DMS53 (cell line): ENCODE data around the gene ELMO1.

Experiments
- DNase-seq: peaks from one replicate; lab custom pipeline; 2025; lab: John Stamatoyannopoulos, UW

ELMO1 gene

DNA sequence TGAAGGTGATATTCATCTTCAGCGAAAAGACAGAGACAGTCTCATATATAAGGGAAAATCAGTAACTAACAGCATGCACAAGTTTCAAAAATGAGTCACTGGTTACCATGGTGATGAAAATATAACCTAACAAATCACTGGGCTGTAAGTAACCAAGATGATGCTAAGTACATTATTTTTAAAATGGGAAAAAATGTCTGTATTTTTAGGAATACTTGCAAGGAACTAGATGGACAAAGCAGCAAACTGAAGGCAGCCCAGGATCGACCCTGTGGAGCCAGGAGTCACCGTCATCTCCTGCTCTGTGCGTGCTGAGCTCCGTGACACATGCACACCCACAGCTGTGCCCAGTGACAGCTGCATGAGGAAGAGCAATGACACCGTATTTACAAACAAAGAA, 137.3 kb downstream of the ELMO1 start:
- peak; percentile 33 for DNase-seq

DNA sequence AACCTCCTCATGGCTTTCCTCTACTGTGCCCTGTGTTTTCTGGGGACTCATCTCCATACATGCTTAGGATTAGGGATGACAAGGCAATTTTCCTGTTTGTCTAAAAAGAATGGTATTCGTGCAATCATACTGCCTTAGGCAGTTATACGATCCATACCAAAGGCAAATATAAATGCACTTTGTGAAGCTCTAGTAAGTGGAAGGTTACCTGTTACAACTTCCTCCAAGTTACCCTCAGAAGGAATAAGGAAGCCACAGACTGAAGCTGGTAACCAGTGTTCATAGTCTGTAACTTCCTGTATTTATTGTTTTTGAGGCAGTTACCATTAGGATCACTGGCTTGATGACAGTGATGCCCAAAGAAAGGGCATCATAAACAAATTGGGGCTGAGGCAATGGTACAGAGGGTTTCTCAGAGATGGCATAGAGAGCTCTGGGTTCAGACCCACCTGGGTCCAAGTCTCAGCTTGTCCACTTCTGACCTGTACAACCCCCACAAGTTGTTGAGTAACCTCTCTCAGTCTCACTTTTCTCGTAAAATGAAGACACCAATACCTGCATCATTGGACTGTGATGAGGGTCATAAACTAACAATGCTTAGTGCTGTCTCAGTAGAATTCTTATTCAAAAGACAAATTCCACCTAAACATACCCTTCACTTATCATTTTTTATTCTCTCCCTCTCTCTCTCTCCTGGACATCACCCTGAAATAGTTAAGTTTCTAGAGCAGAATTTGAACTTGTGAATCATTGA, 138.2 kb downstream of the ELMO1 start:
- DNase-seq, result no peak

DNA sequence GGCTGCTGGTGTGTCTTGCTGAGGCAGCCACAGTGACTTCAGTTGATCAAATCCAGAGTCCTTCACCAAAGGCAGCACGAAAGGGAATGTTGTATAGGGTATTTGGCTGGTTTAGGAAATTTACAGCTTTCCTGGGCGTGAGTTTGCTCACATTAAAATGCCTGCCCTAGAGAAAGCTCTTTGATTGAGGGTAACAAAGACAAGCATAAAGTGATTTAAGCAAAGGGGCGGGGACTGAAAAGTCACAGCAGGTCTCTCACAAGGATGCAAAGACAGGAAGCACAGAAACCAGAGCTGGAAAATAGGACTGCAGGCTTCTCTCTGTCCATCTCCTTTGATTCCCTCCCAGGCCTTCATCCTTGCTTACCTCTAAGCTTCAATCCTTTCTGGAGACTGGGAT, 139.2 kb downstream of the ELMO1 start:
- no peak for DNase-seq

DNA sequence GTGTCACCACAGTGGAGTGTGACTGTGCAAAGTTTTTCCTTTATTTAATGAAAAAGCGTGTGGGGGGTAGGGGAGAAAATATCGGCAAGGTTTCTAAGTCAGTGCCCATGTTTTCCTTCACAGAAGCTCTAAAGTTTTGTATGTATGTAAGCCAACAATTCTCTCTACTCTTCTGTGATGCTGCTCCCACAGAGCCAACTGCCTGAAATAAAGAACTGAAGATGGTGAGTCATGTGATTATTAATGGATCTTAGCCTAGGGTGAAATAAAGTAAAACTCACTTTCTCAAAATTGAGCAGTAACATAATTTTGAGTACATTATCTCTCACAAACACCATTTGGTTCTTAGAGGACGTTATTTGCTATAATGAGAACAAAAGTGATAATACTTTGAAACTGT, 143.7 kb downstream of the ELMO1 start:
- no peak for DNase-seq

DNA sequence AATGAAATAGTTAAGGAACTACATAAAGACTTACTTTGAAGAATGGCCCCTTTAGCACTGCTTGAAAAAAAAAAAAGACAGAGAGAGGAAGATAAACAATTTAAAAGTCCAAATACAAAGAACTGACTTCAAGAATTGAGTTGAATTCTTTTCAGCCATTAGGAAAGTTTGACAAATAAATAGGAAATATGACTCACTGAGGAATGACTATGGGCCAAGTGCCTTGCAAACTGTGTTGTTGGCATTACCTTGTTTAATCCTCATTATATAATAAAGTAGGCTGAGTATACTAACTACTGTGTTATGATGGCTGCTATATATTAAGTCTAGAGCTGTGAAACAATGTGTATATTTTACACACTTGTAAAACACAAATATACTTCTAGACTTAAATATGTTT, 151.1 kb downstream of the ELMO1 start:
- no peak for DNase-seq

DNA sequence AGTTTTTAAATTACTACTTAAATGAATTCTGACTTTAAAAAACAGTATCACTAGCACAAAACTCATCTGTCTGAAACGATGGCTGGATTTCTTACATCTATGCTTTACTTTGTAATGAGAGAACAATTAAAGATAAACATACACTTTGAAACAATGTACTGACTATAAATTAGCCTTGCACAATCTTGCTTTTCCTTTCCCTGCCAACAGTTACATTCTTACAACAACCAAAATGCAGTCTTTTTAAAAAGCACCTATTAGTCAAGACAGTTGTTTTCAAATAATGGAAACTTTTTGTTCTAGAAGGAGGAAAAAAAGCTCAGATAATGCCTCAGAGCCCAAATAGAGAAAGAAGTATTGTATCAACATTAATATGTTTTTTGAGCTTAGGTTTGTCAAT, 153.3 kb downstream of the ELMO1 start:
- DNase-seq, result no peak

DNA sequence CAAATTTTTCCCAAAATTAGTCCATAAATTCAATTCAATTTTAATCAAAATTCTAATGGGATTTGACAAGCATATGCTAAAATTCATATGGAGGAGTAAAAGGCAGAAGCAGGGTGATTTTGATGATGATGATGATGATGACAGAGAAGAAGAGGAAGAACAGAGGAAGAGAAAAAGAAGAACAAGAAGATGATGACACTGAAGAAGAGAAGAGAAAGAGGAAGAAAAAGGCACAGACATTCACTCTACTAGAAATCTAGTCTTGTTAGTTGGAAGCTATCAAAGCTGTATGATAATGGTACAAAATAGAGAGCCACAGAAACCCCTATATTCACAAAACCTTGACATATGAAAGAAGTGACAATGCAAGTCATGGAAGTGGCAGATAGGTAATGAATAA, 157.9 kb downstream of the ELMO1 start:
- no peak for DNase-seq

DNA sequence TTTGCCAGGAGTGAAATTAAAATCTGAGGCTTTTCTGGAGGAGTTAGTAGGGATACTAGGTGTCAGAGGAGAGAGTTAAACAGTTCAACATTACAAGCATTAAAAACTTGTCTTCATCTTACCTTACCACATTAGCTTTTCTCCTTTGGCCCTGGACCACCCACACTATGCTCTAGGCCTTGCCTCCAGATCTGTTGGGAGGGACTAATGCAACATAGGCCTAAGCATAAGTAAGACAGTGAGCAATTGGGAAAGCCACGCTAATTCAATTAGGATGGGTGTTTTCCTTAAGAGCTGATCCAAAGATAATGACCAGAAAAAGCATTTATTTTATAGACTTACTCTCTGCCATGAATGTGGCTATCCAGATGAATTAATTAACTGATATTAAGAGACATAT, 158.9 kb downstream of the ELMO1 start:
- no peak for DNase-seq

DNA sequence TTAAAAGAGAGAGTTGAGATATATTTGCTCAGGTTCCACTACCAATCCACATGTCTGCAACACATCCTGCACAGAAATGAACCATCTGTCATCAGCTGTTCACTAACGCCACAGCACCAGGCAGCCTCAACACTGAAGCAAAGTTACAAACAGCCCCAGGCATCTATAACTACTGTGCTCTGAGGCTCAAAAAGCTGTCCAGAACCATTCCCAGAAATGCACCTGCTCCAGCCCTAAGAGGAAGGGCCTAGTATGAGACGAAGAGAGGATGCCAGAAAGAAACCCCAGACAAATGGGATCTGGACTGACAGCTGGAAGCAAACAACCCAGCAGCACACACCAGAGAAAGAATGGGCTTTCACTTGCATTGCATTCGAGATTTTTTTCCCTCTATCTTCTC, 159.3 kb downstream of the ELMO1 start:
- no peak for DNase-seq

DNA sequence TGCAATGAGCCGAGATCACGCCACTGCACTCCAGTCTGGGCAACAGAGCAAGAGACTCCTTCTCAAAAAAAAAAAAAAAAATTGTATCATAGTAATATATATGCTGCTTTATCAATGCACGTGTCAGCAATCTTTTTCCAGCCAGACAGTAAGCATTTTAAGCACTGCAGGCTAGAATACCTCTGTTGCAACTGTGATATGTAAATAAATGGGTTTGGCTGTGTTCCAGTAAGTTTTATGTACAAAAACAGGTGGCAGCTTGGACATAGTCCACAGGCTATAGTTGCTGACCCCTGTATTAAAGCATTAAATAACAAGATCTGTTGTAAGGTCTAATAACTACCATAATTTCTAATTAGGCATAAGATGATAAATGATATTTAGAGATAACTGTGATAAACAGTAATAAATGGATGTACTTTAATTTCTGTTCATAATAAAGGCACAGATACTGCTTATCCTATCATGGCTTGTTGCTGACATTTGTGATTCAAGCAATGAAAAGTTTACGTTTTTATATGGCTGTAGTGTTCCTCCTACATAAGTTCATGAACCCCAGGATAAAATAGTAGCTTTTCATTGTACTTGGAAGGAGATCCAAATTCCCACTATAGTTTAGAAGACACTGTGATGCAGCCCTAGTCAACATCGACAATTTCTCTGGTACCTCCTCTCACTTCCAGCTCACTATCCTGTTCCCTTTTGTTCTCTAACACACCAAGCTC, 161.4 kb downstream of the ELMO1 start:
- peak; percentile 82 for DNase-seq

DNA sequence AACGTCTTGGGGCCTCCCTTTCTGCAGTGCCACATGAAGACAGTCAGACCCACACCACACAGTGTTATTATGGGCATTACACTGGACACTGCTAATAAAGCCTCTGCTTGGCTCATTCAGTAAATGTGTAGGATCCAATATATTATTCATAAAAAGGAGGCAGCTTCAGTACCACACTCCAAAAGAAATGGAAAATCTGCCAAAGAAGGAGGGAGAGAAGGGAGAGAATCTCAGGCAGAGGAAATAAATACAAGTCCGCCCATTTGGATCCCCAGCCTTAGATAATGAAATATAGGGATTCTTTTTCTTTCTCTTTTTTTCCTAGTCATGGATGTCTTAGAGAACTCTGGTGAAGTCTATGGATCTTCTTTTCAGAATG, 162.2 kb downstream of the ELMO1 start:
- no peak for DNase-seq

DNA sequence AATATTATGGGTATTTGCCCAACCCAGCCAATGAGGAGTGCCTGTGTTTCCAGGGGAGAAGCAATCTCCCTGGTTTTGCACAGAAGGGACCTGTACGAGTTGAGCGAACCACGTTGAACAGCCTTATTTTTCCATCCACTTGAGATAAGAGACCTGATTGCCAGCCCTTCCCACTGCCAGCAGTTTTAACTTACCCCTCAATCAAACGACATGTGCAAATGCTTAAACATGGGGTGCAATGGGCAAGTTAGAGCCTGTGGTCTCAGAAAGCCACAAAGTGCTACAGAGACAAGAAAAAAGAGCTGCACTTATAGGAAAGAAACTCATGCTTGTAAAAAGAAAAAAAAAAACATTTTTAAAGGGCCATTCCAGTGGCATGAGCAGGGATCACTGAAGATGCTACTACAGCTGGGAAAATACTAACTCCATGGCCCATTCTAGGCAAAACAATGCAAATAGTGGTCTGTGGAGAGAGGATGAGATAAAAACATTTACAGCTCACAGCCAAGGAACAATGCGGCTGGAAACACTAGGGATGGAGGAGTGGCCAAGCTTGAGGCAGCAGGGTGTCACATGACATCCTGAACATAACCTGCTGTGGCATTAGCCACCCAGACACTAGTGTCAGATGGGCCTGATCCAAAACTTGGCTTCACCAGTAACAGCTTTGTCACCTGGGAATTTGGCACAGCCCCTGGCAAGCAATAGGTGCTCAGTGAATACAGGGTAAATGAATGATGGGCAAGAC, 162.8 kb downstream of the ELMO1 start:
- peak; percentile 10 for DNase-seq

DNA sequence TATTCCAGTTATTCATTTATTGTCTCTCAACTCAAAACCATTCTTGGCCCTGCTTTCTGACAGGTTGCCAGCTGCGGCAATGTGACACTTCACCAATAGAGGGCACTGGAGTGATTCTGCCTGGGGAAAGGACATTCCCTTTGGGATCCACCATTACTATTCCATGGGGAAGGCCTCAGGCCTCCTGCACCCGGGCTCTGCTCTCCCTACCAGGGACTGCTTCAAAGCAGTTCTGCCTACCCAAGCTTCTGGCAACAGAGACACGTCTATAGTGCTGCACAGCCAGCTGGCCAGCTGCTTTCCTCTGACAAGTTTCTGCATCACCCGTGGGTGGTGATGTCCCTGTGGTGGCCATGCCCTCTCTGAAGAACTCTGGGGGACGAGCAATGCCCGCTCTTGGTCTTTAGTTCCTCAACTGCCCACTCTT, 163.8 kb downstream of the ELMO1 start:
- DNase-seq, result peak; percentile 76

DNA sequence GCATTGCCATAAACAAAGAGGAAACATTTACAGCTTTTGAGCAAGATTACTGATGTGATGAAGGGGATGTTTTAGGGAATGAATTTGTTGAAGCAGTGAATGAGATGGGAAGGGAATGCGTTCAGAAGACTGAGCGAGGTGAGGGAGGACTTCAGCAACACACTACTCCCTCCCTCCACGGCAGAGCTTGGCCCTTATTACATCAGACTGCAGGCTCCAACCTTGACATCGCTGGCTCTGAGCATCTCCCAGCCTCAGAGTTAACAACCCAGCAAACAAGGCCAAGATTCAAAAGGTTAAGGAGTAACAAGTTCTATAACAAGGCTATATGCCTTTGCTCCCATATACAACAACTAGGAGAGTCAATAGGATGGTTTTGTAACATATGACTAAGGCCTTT, 164.4 kb downstream of the ELMO1 start:
- DNase-seq, result no peak

DNA sequence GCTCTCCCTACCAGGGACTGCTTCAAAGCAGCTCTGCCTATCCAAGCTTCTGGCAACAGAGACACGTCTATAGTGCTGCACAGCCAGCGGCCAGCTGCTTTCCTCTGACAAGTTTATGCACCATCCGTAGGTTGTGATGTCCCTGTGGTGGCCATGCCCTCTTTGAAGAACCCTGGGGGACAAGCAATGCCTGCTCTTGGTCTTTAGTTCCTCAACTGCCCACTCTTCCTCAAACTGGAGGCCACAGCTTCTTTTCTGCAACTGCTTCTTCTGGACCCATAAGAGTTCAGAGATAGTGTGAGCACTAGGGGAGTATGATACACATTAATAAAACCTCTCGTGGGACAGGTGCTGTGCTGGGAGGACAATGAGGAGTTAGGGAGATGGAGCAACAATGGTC, 164.9 kb downstream of the ELMO1 start:
- no peak for DNase-seq

DNA sequence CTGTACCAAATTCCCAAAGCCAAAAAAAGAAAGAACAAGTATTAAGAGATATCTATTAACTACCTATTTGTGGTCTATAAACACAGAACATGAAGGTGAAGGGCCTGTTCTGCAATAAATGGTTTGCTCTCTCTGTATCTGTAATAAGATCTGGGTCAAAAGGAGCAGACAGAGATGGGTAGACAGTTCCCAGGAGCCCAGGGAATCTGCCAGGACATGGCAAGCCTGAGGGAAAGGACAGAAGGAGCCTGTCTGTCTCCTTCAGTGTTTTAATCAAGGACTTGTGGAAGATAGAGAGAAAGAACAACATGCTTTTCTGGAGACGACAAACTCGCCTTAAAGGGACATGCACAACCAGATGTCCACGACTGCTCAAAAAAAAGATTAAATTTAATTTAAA, 165.7 kb downstream of the ELMO1 start:
- no peak for DNase-seq

DNA sequence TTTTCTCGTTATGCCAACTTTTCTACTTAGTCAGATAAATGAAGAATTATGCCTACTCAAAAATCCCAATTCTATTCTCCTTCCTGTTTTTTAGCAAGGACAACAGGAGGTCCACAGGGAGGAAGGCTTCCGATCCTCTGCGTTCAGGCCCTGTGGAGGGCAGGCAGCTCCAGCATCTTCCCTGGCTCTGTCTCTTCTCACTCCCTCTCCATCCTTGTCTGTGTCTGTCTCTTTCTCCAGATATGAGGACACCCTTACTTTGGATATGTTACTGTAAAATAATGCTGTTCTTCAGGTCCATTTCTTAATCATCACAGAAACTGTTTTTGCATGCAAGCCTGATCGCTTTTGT, 166.6 kb downstream of the ELMO1 start:
- no peak for DNase-seq

DNA sequence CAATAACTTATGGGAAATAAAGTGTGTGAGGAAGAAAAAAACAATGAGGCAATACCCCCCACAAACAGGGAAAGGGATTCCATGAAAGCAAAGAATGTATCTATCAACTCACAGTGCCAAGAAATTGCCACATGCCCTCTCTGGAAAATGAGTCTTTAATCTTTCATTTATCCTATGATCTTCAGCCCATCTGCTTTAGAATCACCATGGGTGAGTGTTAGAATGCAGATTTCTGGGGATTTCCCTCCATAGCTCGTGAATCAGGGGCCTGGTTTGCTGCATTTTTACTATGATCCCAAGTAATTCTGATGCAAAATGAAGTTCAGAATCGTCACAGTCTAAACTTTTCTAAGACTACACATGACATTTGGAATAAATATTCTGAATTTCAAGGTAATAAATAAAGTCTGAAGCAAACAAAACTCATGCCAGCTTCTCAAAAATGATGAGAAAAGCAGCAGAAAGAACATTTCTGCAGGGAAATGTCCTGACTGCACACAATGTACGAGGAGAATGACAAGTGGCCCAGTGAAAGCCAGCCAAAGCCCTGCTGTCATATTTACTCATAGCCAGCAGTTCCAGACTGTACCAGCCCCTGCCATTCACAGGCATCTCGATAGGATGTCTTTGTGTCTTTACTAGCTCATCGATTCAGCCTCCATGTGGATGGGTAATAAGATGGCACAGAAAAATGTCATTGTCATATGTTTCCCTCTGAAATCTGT, 167.1 kb downstream of the ELMO1 start:
- DNase-seq, result no peak

DNA sequence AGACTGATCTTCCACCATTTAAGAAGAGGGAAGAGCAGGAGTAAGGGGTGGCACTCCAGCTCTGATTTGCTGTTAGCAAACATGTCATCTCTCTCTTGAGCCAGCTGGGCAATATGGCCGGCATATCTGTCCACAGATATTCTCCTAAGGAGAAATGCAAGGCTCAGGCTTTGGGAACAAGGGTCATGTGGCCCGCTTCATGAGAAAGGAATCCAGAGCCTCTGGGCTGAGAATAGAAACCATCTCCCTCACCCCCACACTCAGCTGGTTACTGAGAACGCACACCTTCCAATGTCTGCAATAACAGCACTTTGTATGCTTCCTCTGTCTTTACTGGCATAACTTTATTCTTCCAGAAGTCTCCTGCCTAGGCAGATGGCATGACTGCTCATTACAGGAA, 171.2 kb downstream of the ELMO1 start:
- DNase-seq, result no peak

DNA sequence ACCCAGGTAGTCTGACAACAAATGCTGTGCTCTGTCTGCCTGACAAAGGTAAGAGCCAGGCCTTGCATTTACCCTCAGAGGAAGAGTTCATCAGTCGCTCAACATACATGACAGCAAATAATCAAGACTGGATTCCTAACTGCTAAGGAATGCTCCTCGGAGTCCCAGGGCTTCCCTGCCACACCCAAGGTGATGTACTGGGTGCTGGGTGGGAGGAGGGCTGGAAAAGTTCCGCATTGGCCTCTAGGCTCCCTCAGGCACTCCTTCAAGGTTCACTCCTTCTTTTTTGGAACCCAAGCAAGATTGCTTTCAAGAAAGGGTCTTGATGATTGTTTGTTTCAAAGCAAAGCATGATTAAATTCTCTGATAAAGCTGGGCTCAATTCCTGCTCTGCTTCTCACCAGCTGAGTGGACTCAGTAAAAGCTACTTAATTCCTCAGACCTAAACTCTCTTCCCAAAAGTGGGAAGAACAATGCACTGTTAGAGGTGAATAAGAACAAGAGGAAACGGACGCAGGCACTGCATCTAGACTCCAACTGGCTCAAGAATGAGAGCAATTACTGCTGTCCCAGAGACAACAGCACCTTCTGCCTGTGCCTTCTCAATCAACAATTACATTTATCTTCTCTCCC, 173.5 kb downstream of the ELMO1 start:
- DNase-seq, result no peak

DNA sequence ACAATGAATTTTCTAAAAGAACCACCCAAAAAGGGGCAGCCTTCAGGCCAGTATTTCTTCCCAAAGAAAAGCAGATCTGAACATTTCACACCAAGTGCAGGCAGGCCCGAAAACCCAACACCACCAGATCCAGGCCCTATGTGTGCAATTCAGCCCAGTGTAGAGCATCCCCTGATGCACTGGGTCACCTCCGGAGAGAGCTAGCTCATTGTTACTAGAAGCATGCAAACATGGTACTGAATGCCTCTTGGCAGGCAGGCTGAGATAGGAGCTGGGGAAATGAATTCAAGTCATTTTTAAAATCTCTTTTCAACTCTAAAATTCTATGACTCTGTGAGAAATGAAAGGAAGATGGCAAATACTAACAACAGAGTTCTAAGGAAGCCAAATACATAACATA, 174.8 kb downstream of the ELMO1 start:
- DNase-seq, result no peak
